Psoas muscle (tissue), 8 donors: Measurements from ENCODE around the gene PEX10. TPM values are rescaled to one million over a fixed set of nuclear protein-coding genes. Genes with fewer than 3 reads are reported as not detected.

ENCODE experiments used
- ATAC-seq, 4 donors: fragments of 200-7000 bp; cut with Tn5 transposase; one replicate each; pipeline ENCODE4 v1.9.1; 2020; ENCODE audit warnings: moderate library complexity in 3 of 4, mild to moderate bottlenecking in 2 of 4
- DNase-seq, 2 donors: peaks; one replicate each; pipeline ENCODE4 v3.0.0-alpha.2; 2020
- H3K27ac ChIP-seq: fragments of 200-600 bp; one replicate; pipeline ENCODE4 v1.8.0; 2022
- H3K27me3 ChIP-seq, 3 donors: fragments of 200-600 bp in 1 of 3; one replicate each; pipeline versions ENCODE4 v1.6.1 to v1.8.0; 2013 to 2022; ENCODE audit warnings: low read length in 2 of 3, mild to moderate bottlenecking in 2 of 3, moderate library complexity in 1 of 3; ENCODE audit not compliant: insufficient read depth in 3 of 3
- H3K36me3 ChIP-seq, 2 donors: fragments of 200-600 bp in 1 of 2; one replicate each; pipeline versions ENCODE4 v1.6.1 to v1.8.0; 2013 to 2022; ENCODE audit warnings: low read depth in 1 of 2, mild to moderate bottlenecking in 1 of 2, moderate library complexity in 1 of 2; ENCODE audit not compliant: insufficient read depth in 1 of 2
- H3K4me1 ChIP-seq: fragments of 200-600 bp; one replicate; pipeline ENCODE4 v1.8.0; 2022
- H3K4me3 ChIP-seq: fragments of 200-600 bp; one replicate; pipeline ENCODE4 v1.8.0; 2022; ENCODE audit warnings: mild to moderate bottlenecking
- H3K9me3 ChIP-seq: fragments of 200-600 bp; one replicate; pipeline ENCODE4 v1.8.0; 2022
- WGBS, 3 donors: extraction: QIAGEN DNeasy Blood & Tissue Kit; methylation state at CpG; one replicate each; pipeline versions ENCODE4 v1.1.6 to v1.1.7; 2013; 5-methylcytosine and 5-hydroxymethylcytosine counted together
- intact Hi-C, 2 donors: fragments of 100-400 bp; cut with DNase I; formaldehyde crosslinking; loops; one replicate each; pipeline versions ENCODE4 v1.11.0 to v1.14.2; 2022
- polyA plus RNA-seq, 3 donors: library from polyadenylated mRNA; stranded (reverse); fragments of 200-250 nt; gene quantifications; one replicate each; pipeline ENCODE4 v1.2.3, GENCODE V29; 2013
- total RNA-seq, 4 donors: library from RNA; stranded (reverse); fragmentation: NEBNext Ultra II Directional in 2 of 4; extraction: Animal tissue kit (Norgen Biotek cat#: 25700) in 2 of 4; gene quantifications; one replicate each; pipeline versions ENCODE4 v1.2.1 to v1.2.4, GENCODE V29; 2021 to 2023
- TF ChIP-seq, protein P1 (sequence below): fragments of 200-600 bp; IDR thresholded peaks from one replicate; pipeline ENCODE4 v1.8.0; 2022; ENCODE audit warnings: antibody characterized with exemption
- donor health status: healthy with polysubstance abuse.
- donor health status: DM: no; HTN: no; CAD: no; lungs with moderate emphysema.
- donor health status: Bipolar disorder and iron deficiency.
- donor health status: healthy.
- donor health status: DM: yes; HTN: yes; CAD: no.
- donor health status: DM: no; HTN: no; CAD: no.
- donor health status: DM: no; HTN: no; CAD: no.
- donor health status: DM: yes; HTN: yes; CAD: no.

Gene PEX10
- total and polyA plus RNA-seq, 7 donors, result 12.6 to 19.7 (median 16.2) TPM

DNA sequence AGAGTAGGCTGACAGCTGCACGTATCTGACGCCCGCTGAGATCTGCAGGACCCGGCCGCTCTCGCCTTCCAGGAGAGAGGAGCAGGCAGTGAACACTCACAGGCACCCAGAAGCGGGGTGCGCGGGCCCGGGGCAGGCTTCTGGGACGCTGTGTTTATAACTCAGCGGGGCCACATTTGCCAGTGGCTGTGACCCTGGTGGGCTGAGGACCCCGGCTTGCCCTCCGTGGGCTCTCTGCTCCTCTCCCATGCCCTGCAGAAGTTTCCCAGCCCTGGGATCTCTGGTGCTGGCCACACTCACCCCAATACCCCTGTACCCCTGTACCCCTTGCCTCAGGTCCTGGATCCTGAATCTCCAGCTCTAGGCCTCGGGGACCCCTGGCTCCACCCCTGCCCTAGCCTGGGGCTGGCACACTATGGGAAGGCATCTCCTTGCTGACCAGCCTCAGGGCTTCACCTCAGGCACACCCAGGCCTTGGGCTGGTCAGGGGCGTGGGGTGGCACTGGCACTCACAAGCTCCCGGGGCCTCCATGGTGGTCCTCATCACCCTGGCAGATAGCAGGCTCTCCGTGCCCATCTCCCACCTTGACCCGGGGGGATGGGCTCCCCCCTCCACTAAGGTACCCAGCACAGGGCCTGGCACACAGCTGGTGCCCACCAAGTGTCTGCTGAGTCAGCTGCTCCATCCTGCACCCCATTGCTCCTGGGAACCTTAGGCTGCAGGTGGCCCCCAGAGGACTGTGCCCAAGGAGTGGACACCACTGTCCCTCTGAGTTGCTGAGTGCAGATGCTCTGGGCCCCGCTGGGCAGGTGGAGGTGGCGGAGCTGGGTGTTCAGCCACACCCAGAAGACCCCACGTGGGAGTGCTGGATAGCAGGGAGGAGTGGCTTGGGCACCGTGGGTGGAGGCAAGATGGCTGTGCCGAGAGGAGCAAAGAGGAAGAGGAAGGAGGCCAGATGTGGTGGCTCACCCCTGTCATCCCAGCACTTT, 53.4 kb downstream of the PEX10 start:
- no peaks in the 10 kb centered on the region for H3K4me1 ChIP-seq
- TF ChIP-seq, protein P1, sequence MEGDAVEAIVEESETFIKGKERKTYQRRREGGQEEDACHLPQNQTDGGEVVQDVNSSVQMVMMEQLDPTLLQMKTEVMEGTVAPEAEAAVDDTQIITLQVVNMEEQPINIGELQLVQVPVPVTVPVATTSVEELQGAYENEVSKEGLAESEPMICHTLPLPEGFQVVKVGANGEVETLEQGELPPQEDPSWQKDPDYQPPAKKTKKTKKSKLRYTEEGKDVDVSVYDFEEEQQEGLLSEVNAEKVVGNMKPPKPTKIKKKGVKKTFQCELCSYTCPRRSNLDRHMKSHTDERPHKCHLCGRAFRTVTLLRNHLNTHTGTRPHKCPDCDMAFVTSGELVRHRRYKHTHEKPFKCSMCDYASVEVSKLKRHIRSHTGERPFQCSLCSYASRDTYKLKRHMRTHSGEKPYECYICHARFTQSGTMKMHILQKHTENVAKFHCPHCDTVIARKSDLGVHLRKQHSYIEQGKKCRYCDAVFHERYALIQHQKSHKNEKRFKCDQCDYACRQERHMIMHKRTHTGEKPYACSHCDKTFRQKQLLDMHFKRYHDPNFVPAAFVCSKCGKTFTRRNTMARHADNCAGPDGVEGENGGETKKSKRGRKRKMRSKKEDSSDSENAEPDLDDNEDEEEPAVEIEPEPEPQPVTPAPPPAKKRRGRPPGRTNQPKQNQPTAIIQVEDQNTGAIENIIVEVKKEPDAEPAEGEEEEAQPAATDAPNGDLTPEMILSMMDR, result no peak
- H3K4me3 ChIP-seq, result no peak overlapping the region
- DNase-seq, result peak in 1 of 2 donors; percentile 38
- intact Hi-C loops, result no loop called here
- ATAC-seq, result no peak
- WGBS, 3 donors, result 85 to 94% (median 85%) methylated on average over 24 of the region's 24 CpGs
- no peaks in the 10 kb centered on the region for H3K36me3 ChIP-seq
- H3K27me3 ChIP-seq, result no peaks in the 10 kb centered on the region
- peaks cover 2% of the 10 kb centered on the region for H3K9me3 ChIP-seq
- H3K27ac ChIP-seq, result no peak overlapping the region

DNA sequence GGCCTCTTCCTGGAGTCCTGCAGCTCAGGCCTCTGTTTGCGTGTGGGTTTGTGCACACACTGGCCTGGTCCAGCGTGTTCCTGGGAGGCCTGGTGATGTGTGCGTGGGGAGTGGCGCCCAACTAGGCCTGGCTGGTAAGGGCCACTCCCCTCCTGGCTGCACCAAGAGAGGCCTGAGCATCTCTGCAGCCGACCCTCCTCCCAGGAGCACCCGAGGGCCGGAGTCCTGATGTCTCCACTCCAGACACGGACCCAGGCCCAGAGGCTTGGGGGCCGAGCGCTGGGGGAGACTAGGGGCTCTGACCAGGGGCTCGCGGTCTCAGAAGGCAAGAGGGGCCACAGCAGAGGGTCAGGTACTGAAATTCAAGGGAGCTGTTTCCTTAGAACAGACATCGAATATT, 54.3 kb downstream of the PEX10 start:
- Histone ChIP-seq H3K27ac (no peak overlapping the region), H3K4me3 (no peak overlapping the region), H3K9me3 (no peaks in the 10 kb centered on the region), H3K36me3 (no peaks in the 10 kb centered on the region), H3K27me3 (no peaks in the 10 kb centered on the region), H3K4me1 (no peaks in the 10 kb centered on the region)
- ATAC-seq (no peak), DNase-seq (peak; percentile 4 to 22)
- 86 to 95% (median 87%) methylated on average over 13 of the region's 13 CpGs for WGBS, 3 donors
- TF ChIP-seq, protein P1, result no peak
- intact Hi-C loops, result no loop called here

DNA sequence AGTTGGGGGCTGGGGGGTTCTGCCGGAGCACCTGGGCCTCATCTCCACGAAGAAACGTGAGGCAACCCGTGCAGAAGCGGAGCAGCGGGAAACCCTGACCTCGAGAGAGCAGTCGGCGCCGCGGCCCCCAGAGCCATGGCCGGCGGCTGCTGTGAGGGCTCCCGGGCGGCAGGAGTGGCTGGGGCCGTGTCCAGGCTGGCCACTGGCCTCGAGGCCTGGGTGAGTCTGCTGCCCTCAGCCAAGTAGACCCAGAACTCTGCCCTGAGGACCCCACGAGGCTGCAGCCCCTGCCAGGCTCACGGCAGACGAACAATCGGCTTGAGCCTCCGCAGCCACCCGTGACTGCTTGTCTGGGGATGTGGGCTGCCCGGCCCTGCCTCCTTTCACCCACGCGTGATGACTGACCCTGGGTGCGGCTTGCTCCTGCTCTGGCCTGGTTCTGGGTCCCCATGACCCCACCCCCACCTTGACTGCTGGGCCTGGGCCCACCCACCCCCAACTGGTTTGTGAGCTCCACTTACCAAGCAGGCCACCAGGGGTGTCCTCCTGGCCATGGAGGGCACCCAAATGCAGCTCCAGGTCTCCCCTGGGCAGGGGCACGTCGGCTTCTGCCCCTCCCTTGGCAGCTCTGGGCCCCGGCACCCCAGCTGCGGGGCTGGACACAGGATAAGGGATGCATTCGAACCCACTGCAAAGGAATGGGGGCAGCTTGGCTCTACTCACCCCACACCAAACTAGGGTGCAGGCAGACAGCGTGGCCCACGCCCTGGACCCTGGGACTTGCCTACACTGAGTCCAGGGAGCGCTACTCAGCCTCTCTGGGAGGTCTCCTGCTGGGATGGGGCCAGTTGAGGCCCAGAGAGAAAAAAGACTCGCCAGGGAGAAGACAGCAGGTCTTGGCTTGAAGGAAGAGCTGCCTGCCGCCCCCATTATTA, 55.2 kb downstream of the PEX10 start:
- Histone ChIP-seq H3K9me3 (no peaks in the 10 kb centered on the region), H3K4me1 (no peaks in the 10 kb centered on the region), H3K4me3 (no peak overlapping the region), H3K27me3 (no peaks in the 10 kb centered on the region), H3K27ac (no peak overlapping the region), H3K36me3 (no peaks in the 10 kb centered on the region)
- TF ChIP-seq, protein P1, result no peak
- 87 to 93% (median 88%) methylated on average over 31 to 37 of the region's 37 CpGs for WGBS, 3 donors
- ATAC-seq (no peak), DNase-seq (peak; percentile 7 to 51)
- intact Hi-C loops, result no loop called here

DNA sequence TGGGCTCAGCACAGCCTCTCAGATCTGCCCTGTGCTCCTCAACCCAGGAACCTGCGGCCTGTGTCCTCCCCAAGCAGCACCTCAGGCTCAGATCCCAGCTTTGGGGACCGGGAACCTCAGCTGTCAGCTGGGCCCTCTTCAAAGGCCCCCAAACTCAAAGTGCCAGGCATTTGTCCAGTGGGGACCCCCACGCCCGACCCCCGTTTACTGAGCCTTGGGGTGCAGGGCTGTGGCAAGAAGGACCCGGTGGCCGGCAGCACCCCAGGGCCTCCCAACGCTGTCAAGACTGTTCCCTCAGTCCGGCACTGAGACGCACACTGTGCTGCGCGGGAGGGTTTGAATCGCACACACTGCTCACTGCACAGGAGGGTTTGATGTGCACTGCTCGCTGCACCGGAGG, 56.0 kb downstream of the PEX10 start:
- intact Hi-C loops, result no loop called here
- TF ChIP-seq, protein P1, result no peak
- H3K4me3 ChIP-seq, result no peak overlapping the region
- ATAC-seq (no peak), DNase-seq (peak; percentile 12 to 25)
- 89 to 91% (median 90%) methylated on average over 14 to 15 of the region's 15 CpGs for WGBS, 3 donors
- H3K9me3 ChIP-seq, result no peaks in the 10 kb centered on the region
- H3K36me3 ChIP-seq, result no peaks in the 10 kb centered on the region
- H3K4me1 ChIP-seq, result no peaks in the 10 kb centered on the region
- no peaks in the 10 kb centered on the region for H3K27me3 ChIP-seq
- H3K27ac ChIP-seq, result no peak overlapping the region
